ENCODE measurements around the gene XIRP1.

GRCh38 chr3:39177708-39178332 lies 14.6 kb downstream of the XIRP1 start:
- TF ChIP-seq CTCF (IDR thresholded peaks at IDR 0.05): no peak
- no peak for TF ChIP-seq POLR2A (IDR thresholded peaks at IDR 0.05)
